Tibial nerve (tissue), 4 donors: ENCODE results near the gene DES. TPM values are rescaled to one million over a fixed set of nuclear protein-coding genes. Genes with fewer than 3 reads are reported as not detected.
A peak's percentile ranks its signal among the peaks of the same experiment; 100 is the strongest.

Source experiments
- DNase-seq, 2 donors: peaks; one replicate each; pipeline ENCODE4 v3.0.0-alpha.2; 2019; ENCODE audit warnings: low spot score in 2 of 2
- H3K27ac ChIP-seq, 4 donors: fragments of 200-600 bp; sonication (generic) in 3 of 4; one replicate each; pipeline ENCODE4 v1.5.1; 2017 to 2019; ENCODE audit warnings: mild to moderate bottlenecking in 1 of 4
- H3K27me3 ChIP-seq, 2 donors: fragments of 200-600 bp; sonication (generic) in 1 of 2; one replicate each; pipeline versions ENCODE4 v1.5.1 to v1.6.0; 2017 to 2019
- H3K36me3 ChIP-seq, 3 donors: fragments of 200-600 bp; sonication (generic); one replicate each; pipeline ENCODE4 v1.5.1; 2018 to 2019
- H3K4me1 ChIP-seq, 4 donors: fragments of 200-600 bp; sonication (generic) in 3 of 4; one replicate each; pipeline ENCODE4 v1.5.1; 2017 to 2019
- H3K4me3 ChIP-seq, 4 donors: fragments of 200-600 bp; sonication (generic) in 3 of 4; one replicate each; pipeline ENCODE4 v1.5.1; 2017 to 2019; ENCODE audit warnings: mild to moderate bottlenecking in 1 of 4, moderate library complexity in 1 of 4
- H3K9me3 ChIP-seq, 4 donors: fragments of 200-600 bp; sonication (generic) in 3 of 4; one replicate each; pipeline ENCODE4 v1.5.1; 2017 to 2019
- EP300 ChIP-seq, 2 donors: sonication (generic); formaldehyde crosslinking; IDR thresholded peaks; one replicate each; pipeline ENCODE4 v1.6.1; 2017; ENCODE audit warnings: antibody characterized with exemption in 2 of 2, mild to moderate bottlenecking in 1 of 2
- POLR2A ChIP-seq, 2 donors: fragments of 450-650 bp; IDR thresholded peaks; one replicate each; pipeline ENCODE4 v1.6.1; 2017; ENCODE audit warnings: antibody characterized with exemption in 2 of 2, mild to moderate bottlenecking in 2 of 2, moderate library complexity in 2 of 2
- WGBS, 2 donors: methylation state at CpG; one replicate each; pipeline ENCODE4 v1.1.5; 2018; 5-methylcytosine and 5-hydroxymethylcytosine counted together
- total RNA-seq, 4 donors: library from RNA; depleted of rRNA; stranded (reverse); fragments of >200 nt; gene quantifications; one replicate each; pipeline ENCODE4 v1.1.0, GENCODE V29; 2016
- TF ChIP-seq, protein P1 (sequence below), 5 experiments: fragments of 200-600 bp in 3 of 5; fragments of 450-650 bp in 2 of 5; sonication (generic) in 3 of 5; IDR thresholded peaks; one replicate each; pipeline ENCODE4 v1.5.1; 2016 to 2019; ENCODE audit warnings: antibody characterized with exemption in 5 of 5, mild to moderate bottlenecking in 3 of 5, moderate library complexity in 2 of 5

DES gene
- total RNA-seq, 4 donors from 2014 or later: 20.7 to 50.4 (median 25.0) TPM

DNA sequence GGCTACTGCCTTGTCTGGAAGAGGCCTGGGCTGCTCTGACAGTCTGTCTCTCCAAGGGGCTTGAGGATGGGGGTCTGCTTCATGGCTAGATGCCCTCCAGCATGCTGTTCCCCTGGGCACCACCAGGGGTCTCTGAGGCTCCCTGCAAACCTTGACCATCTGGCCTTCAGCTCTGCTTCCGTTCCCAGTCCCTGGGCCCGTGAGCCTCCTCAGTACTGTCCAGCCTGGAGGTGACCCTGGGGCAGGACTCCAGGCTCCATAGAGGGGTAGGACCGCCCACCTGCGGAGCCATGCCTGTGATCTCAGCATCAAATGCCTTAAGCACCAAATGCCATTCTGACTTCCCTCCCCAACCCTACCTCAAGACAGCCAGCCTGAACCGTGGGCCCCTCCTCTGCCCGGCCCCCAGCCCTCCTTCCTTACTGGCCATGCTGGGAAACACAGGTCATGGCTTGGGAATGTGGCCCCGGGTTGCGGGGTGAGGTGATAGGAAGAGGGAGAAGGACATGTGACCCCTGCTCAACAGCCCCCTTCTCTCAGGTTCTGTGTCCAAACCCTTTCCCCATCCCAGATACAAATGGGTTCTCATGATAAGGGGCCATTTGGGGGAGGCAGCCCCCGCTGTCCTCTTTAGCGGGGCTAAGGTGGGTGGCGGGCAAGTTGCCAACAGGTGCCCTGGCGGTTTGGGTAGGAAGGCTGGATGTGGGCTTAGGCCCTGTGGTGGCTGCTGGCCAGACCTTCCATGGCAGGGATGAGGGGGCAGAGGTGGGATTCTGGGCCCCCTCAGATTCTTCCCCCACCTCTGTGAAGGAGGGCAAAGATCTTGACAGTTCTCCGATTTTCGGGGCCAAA is 41.5 kb downstream of the DES start:
- peaks cover 0 to 23% (median 4%) of the 10 kb centered on the region in 4 donors for H3K4me1 ChIP-seq
- peaks cover 0 to 20% of the 10 kb centered on the region in 2 donors for H3K27me3 ChIP-seq
- H3K9me3 ChIP-seq: no peaks in the 10 kb centered on the region
- H3K27ac ChIP-seq: peak overlapping the region in 2 of 4 donors; percentile 28 to 59
- no peak overlapping the region for H3K4me3 ChIP-seq
- TF ChIP-seq EP300 (IDR thresholded peaks at IDR 0.05) (no peak), POLR2A (IDR thresholded peaks at IDR 0.05) (no peak)
- TF ChIP-seq, protein P1, sequence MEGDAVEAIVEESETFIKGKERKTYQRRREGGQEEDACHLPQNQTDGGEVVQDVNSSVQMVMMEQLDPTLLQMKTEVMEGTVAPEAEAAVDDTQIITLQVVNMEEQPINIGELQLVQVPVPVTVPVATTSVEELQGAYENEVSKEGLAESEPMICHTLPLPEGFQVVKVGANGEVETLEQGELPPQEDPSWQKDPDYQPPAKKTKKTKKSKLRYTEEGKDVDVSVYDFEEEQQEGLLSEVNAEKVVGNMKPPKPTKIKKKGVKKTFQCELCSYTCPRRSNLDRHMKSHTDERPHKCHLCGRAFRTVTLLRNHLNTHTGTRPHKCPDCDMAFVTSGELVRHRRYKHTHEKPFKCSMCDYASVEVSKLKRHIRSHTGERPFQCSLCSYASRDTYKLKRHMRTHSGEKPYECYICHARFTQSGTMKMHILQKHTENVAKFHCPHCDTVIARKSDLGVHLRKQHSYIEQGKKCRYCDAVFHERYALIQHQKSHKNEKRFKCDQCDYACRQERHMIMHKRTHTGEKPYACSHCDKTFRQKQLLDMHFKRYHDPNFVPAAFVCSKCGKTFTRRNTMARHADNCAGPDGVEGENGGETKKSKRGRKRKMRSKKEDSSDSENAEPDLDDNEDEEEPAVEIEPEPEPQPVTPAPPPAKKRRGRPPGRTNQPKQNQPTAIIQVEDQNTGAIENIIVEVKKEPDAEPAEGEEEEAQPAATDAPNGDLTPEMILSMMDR (IDR thresholded peaks at IDR 0.05): peak; percentile 71 to 87 (median 75)
- WGBS, 2 donors: 41 to 52% methylated on average over 12 to 13 of the region's 14 CpGs
- DNase-seq: peak in 1 of 2 donors; percentile 40
- no peaks in the 10 kb centered on the region for H3K36me3 ChIP-seq

DNA sequence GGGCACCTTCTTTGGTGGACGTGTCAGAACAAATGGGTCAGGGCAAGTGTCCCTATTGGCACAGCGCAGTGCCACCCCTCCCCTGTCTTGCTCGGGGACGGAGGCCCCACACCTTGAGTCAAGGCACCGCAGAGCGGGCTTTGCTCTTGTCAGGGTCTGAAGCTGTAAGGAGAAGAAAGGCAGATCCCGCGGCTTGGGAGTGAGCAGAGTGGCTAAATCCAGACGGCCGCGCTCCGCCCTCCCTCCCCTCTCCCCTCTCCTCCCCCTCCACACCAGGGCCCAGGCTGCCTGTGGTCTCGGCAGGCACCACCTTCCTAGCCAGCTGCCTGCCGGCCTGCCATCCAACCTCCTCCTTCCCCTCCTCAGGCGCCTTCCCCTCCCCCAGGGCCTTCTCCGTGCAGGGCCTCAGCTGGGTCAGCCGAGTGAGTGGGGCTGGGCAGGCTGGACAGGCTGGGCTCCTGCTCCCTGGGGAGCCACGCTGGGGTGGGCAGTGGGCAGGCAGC is 42.3 kb downstream of the DES start:
- H3K9me3 ChIP-seq: no peaks in the 10 kb centered on the region
- TF ChIP-seq, protein P1 (IDR thresholded peaks at IDR 0.05): no peak
- TF ChIP-seq POLR2A (IDR thresholded peaks at IDR 0.05) (no peak), EP300 (IDR thresholded peaks at IDR 0.05) (no peak)
- WGBS, 2 donors: 27 to 28% methylated on average over 15 to 18 of the region's 18 CpGs
- H3K27me3 ChIP-seq: peaks cover 0 to 20% of the 10 kb centered on the region in 2 donors
- peaks cover 0 to 23% (median 4%) of the 10 kb centered on the region in 4 donors for H3K4me1 ChIP-seq
- DNase-seq: no peak
- no peaks in the 10 kb centered on the region for H3K36me3 ChIP-seq
- no peak overlapping the region for H3K4me3 ChIP-seq
- peak overlapping the region in 2 of 4 donors; percentile 28 to 59 for H3K27ac ChIP-seq

DNA sequence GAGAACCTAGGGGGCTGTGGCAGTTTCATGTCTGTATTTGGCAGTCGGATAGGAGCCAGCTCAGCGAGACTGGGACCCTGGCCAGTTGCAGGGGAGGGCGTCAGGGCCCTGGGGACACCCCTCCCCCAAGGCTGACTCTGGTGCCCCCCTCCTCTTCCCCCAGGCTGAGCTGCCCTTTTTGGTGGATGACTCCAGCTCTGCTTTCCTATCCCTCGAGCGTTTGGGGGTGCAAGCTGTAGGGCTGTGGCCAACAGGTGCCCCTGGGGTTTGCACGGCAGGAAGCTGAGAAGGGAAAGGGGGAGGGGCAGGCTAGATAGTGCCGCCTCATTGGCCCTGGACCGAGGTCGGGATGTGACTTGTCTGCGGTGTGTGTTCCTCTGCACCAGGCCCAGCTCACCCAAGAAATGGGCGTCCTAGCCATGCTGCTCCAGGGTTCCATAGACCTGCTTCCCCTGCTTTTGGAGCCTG is 42.9 kb downstream of the DES start:
- no peak for DNase-seq
- no peaks in the 10 kb centered on the region for H3K36me3 ChIP-seq
- 31 to 34% methylated on average over 8 to 10 of the region's 11 CpGs for WGBS, 2 donors
- H3K4me3 ChIP-seq: no peak overlapping the region
- H3K27me3 ChIP-seq: peaks cover 0 to 20% of the 10 kb centered on the region in 2 donors
- peaks cover 0 to 23% (median 4%) of the 10 kb centered on the region in 4 donors for H3K4me1 ChIP-seq
- no peak overlapping the region for H3K27ac ChIP-seq
- no peaks in the 10 kb centered on the region for H3K9me3 ChIP-seq
- TF ChIP-seq POLR2A (IDR thresholded peaks at IDR 0.05) (no peak), EP300 (IDR thresholded peaks at IDR 0.05) (no peak)
- TF ChIP-seq, protein P1 (IDR thresholded peaks at IDR 0.05): no peak

DNA sequence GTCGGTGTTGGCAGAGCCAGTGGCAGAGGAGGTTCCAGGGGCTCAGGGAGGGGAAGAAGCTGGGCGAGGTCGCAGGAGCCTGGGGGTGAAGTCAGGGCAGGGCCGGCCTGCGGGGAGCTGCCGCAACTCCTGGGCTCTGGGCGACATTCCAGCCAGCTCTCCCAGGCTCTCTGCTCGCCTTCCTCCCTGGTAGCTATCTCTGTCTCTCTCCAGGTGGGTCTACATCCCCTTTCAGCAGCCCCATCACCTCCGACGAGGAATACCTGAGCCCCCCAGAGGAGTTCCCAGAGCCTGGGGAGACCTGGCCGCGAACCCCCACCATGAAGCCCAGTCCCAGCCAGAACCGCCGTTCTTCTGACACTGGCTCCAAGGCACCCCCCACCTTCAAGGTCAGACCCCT is 43.5 kb downstream of the DES start:
- no peak overlapping the region for H3K27ac ChIP-seq

More for the DNA sequence above, 43.5 kb downstream of the DES start:
- DNase-seq: no peak
- 85 to 87% methylated on average over 14 of the region's 14 CpGs for WGBS, 2 donors
- Histone ChIP-seq H3K9me3 (no peaks in the 10 kb centered on the region), H3K27me3 (peaks cover 0 to 20% of the 10 kb centered on the region in 2 donors), H3K4me1 (peaks cover 0 to 23% (median 4%) of the 10 kb centered on the region in 4 donors), H3K4me3 (no peak overlapping the region), H3K36me3 (no peaks in the 10 kb centered on the region)
- TF ChIP-seq, protein P1 (IDR thresholded peaks at IDR 0.05): no peak
- TF ChIP-seq POLR2A (IDR thresholded peaks at IDR 0.05) (no peak), EP300 (IDR thresholded peaks at IDR 0.05) (no peak)
